Liver (tissue), 9 donors: ENCODE data around the gene SLC11A1. TPM values are rescaled to one million over a fixed set of nuclear protein-coding genes. Genes with fewer than 3 reads are reported as not detected.

Experiments used
- DNase-seq: peaks from one replicate; pipeline ENCODE4 v3.0.0-alpha.2; 2017; ENCODE audit warnings: low spot score
- H3K27ac ChIP-seq, 2 donors: one replicate each; pipeline ENCODE4 v1.7.0; 2013; ENCODE audit warnings: inconsistent platforms in 2 of 2, low read length in 2 of 2, control low read depth in 1 of 2, low read depth in 1 of 2, mild to moderate bottlenecking in 1 of 2
- H3K27me3 ChIP-seq, 4 donors: one replicate each; pipeline versions ENCODE4 v1.6.1 to v1.7.0; 2013; ENCODE audit warnings: low read length in 3 of 4, inconsistent platforms in 1 of 4, mild to moderate bottlenecking in 1 of 4, moderate library complexity in 1 of 4; ENCODE audit not compliant: control insufficient read depth in 4 of 4, insufficient read depth in 4 of 4
- H3K36me3 ChIP-seq, 4 donors: one replicate each; pipeline versions ENCODE4 v1.6.1 to v1.7.0; 2013; ENCODE audit warnings: low read length in 3 of 4, mild to moderate bottlenecking in 3 of 4, low read depth in 1 of 4, moderate library complexity in 1 of 4; ENCODE audit not compliant: control insufficient read depth in 4 of 4, insufficient read depth in 3 of 4
- H3K4me1 ChIP-seq, 4 donors: one replicate each; pipeline versions ENCODE4 v1.6.1 to v1.7.0; 2013; ENCODE audit warnings: low read length in 3 of 4, mild to moderate bottlenecking in 3 of 4, moderate library complexity in 1 of 4; ENCODE audit not compliant: control insufficient read depth in 4 of 4, insufficient read depth in 4 of 4
- H3K4me3 ChIP-seq, 3 donors: one replicate each; pipeline versions ENCODE4 v1.6.1 to v1.7.0; 2013; ENCODE audit warnings: low read length in 3 of 3, control low read depth in 1 of 3, low read depth in 1 of 3, mild to moderate bottlenecking in 1 of 3
- H3K9ac ChIP-seq, 2 donors: one replicate each; pipeline ENCODE4 v1.7.0; 2013; ENCODE audit warnings: low read length in 2 of 2, mild to moderate bottlenecking in 2 of 2, moderate library complexity in 2 of 2, control low read depth in 1 of 2, low read depth in 1 of 2
- H3K9me3 ChIP-seq, 4 donors: one replicate each; pipeline versions ENCODE4 v1.6.1 to v1.7.0; 2013; ENCODE audit warnings: low read length in 3 of 4; ENCODE audit not compliant: control insufficient read depth in 4 of 4
- ATF3 ChIP-seq: IDR thresholded peaks from 2 replicates; pipeline ENCODE4 v1.6.1; 2016; ENCODE audit warnings: antibody characterized with exemption
- EGR1 ChIP-seq, 2 donors: IDR thresholded peaks; 2 replicates each; pipeline ENCODE4 v1.6.1; 2016 to 2018; ENCODE audit warnings: antibody characterized with exemption in 2 of 2, low read depth in 2 of 2
- FOXA1 ChIP-seq: IDR thresholded peaks from 2 replicates; pipeline ENCODE4 v1.6.1; 2016; ENCODE audit warnings: antibody characterized with exemption
- FOXA2 ChIP-seq: IDR thresholded peaks from 2 replicates; pipeline ENCODE4 v1.6.1; 2016; ENCODE audit warnings: antibody characterized with exemption
- GABPA ChIP-seq, 2 donors: IDR thresholded peaks in 1 of 2; conservative IDR thresholded peaks in 1 of 2; 2 replicates each; pipeline ENCODE4 v1.6.1; 2016; ENCODE audit warnings: antibody characterized with exemption in 2 of 2, mild to moderate bottlenecking in 1 of 2, moderate library complexity in 1 of 2
- HNF4A ChIP-seq, 2 donors: conservative IDR thresholded peaks; 2 replicates each; pipeline ENCODE4 v1.6.1; 2016; ENCODE audit warnings: antibody characterized with exemption in 2 of 2, mild to moderate bottlenecking in 2 of 2
- HNF4G ChIP-seq: IDR thresholded peaks from 2 replicates; pipeline ENCODE4 v1.6.1; 2016; ENCODE audit warnings: antibody characterized with exemption
- RAD21 ChIP-seq, 2 donors: IDR thresholded peaks; 2 replicates each; pipeline ENCODE4 v1.6.1; 2016; ENCODE audit warnings: antibody characterized with exemption in 2 of 2, mild to moderate bottlenecking in 2 of 2
- REST ChIP-seq: IDR thresholded peaks from 2 replicates; pipeline ENCODE4 v1.6.1; 2016; ENCODE audit warnings: antibody characterized with exemption, mild to moderate bottlenecking
- RXRA ChIP-seq, 2 donors: IDR thresholded peaks; 2 replicates each; pipeline ENCODE4 v1.6.1; 2017 to 2018; ENCODE audit warnings: antibody characterized with exemption in 2 of 2, mild to moderate bottlenecking in 1 of 2
- SP1 ChIP-seq: IDR thresholded peaks from 2 replicates; pipeline ENCODE4 v1.6.1; 2018; ENCODE audit warnings: antibody characterized with exemption, mild to moderate bottlenecking
- TAF1 ChIP-seq: conservative IDR thresholded peaks from 2 replicates; pipeline ENCODE4 v1.6.1; 2016; ENCODE audit warnings: antibody characterized with exemption, mild to moderate bottlenecking
- YY1 ChIP-seq: IDR thresholded peaks from 2 replicates; pipeline ENCODE4 v1.6.1; 2016; ENCODE audit warnings: antibody characterized with exemption, mild to moderate bottlenecking
- ZBTB33 ChIP-seq: IDR thresholded peaks from 2 replicates; pipeline ENCODE4 v1.6.1; 2016; ENCODE audit warnings: antibody characterized with exemption
- WGBS: extraction: QIAGEN DNeasy Blood & Tissue Kit; methylation state at CpG from one replicate; pipeline ENCODE4 v1.1.7; 2013; 5-methylcytosine and 5-hydroxymethylcytosine counted together
- polyA plus RNA-seq, 2 donors: library from polyadenylated mRNA; stranded (reverse) in 1 of 2; unstranded in 1 of 2; fragments of 200-250 nt in 1 of 2; fragments of >200 nt in 1 of 2; fragmentation: Nextera tagmentation in 1 of 2; extraction: Ambion mirVana in 1 of 2; gene quantifications; one replicate each; pipeline versions ENCODE4 v1.2.1 to v1.2.3, GENCODE V29; 2013 to 2015
- total RNA-seq, 2 donors: library from RNA; depleted of rRNA; stranded (reverse); fragments of >200 nt; gene quantifications; one replicate each; pipeline ENCODE4 v1.2.3, GENCODE V29; 2014
- TF ChIP-seq, protein P1 (sequence below): IDR thresholded peaks from 2 replicates; pipeline ENCODE4 v1.6.1; 2016; ENCODE audit warnings: antibody characterized with exemption
- TF ChIP-seq, protein P2 (sequence below): fragments of 150-350 bp; IDR thresholded peaks from 2 replicates; pipeline ENCODE4 v1.5.1; 2017; ENCODE audit warnings: improper control_type of control experiment, low read depth, low read length; ENCODE audit not compliant: missing input control
- donor health status: healthy.
- donor health status: healthy.
- donor health status: healthy.
- donor health status: healthy.
- donor health status: healthy.

SLC11A1 gene
- total and polyA plus RNA-seq, 4 donors: 1.4 to 23.0 (median 3.2) TPM

GRCh38 chr2:218345491-218346236 lies 36.4 kb upstream of the SLC11A1 start:
- TF ChIP-seq RAD21 (IDR thresholded peaks at IDR 0.05) (no peak), FOXA2 (no peak), TAF1 (no peak), HNF4G (no peak), RXRA (IDR thresholded peaks at IDR 0.05) (no peak), YY1 (no peak), FOXA1 (no peak), REST (no peak), ZBTB33 (no peak), HNF4A (conservative IDR thresholded peaks at IDR 0.05) (no peak), EGR1 (IDR thresholded peaks at IDR 0.05; ENCODE audit: low read depth in 2 of 2) (no peak), ATF3 (no peak), SP1 (no peak), GABPA (IDR thresholded peaks at IDR 0.05 in 1 of 2, conservative IDR thresholded peaks at IDR 0.05 in 1 of 2) (no peak)
- TF ChIP-seq, protein P1, sequence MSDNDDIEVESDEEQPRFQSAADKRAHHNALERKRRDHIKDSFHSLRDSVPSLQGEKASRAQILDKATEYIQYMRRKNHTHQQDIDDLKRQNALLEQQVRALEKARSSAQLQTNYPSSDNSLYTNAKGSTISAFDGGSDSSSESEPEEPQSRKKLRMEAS: no peak
- TF ChIP-seq, protein P2, sequence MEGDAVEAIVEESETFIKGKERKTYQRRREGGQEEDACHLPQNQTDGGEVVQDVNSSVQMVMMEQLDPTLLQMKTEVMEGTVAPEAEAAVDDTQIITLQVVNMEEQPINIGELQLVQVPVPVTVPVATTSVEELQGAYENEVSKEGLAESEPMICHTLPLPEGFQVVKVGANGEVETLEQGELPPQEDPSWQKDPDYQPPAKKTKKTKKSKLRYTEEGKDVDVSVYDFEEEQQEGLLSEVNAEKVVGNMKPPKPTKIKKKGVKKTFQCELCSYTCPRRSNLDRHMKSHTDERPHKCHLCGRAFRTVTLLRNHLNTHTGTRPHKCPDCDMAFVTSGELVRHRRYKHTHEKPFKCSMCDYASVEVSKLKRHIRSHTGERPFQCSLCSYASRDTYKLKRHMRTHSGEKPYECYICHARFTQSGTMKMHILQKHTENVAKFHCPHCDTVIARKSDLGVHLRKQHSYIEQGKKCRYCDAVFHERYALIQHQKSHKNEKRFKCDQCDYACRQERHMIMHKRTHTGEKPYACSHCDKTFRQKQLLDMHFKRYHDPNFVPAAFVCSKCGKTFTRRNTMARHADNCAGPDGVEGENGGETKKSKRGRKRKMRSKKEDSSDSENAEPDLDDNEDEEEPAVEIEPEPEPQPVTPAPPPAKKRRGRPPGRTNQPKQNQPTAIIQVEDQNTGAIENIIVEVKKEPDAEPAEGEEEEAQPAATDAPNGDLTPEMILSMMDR: no peak
- DNase-seq: no peak
- no peak overlapping the region for H3K4me3 ChIP-seq
- no peaks in the 10 kb centered on the region for H3K9me3 ChIP-seq
- no peak overlapping the region for H3K27ac ChIP-seq
- H3K9ac ChIP-seq: no peak overlapping the region
- H3K36me3 ChIP-seq: peaks cover 12 to 34% (median 21%) of the 10 kb centered on the region in 4 donors
- H3K27me3 ChIP-seq: no peaks in the 10 kb centered on the region
- H3K4me1 ChIP-seq: peaks cover 0 to 3% (median 0%) of the 10 kb centered on the region in 4 donors
- WGBS: 94% methylated on average over 12 of the region's 12 CpGs
